Right atrium auricular region (tissue), 2 donors: ENCODE results near the gene C1orf105. TPM values are rescaled to one million over a fixed set of nuclear protein-coding genes. Genes with fewer than 3 reads are reported as not detected.

Source experiments
- DNase-seq: peaks from one replicate; pipeline ENCODE4 v3.0.0-alpha.2; 2019; ENCODE audit warnings: low spot score
- H3K27ac ChIP-seq, 2 donors: fragments of 200-600 bp; sonication (generic); 1 replicate in 1 of 2; 2 replicates in 1 of 2; pipeline ENCODE4 v1.5.1; 2016 to 2019
- H3K27me3 ChIP-seq, 2 donors: fragments of 200-600 bp; sonication (generic); one replicate each; pipeline versions ENCODE4 v1.5.1 to v1.6.0; 2017 to 2019
- H3K36me3 ChIP-seq: fragments of 200-600 bp; sonication (generic); one replicate; pipeline ENCODE4 v1.5.1; 2016
- H3K4me1 ChIP-seq, 2 donors: fragments of 200-600 bp; sonication (generic); one replicate each; pipeline versions ENCODE4 v1.5.1 to v1.6.0; 2017 to 2019
- H3K4me3 ChIP-seq, 2 donors: fragments of 200-600 bp; sonication (generic); 1 replicate in 1 of 2; 2 replicates in 1 of 2; pipeline ENCODE4 v1.5.1; 2017 to 2019; ENCODE audit warnings: mild to moderate bottlenecking in 1 of 2, moderate library complexity in 1 of 2
- H3K9me3 ChIP-seq, 2 donors: fragments of 200-600 bp; sonication (generic); one replicate each; pipeline ENCODE4 v1.5.1; 2019
- CTCF ChIP-seq, 2 donors: fragments of 200-600 bp; sonication (generic); IDR thresholded peaks; one replicate each; pipeline ENCODE4 v1.5.1; 2019; ENCODE audit warnings: antibody characterized with exemption in 2 of 2
- total RNA-seq, 2 donors: library from RNA; depleted of rRNA; stranded (reverse); fragments of >200 nt; gene quantifications; one replicate each; pipeline ENCODE4 v1.1.0, GENCODE V29; 2016

Gene C1orf105
- total RNA-seq, 2 donors from 2014 or later = 3.3 to 18.0 TPM

GRCh38 chr1:172383536-172383935, 36.9 kb upstream of the C1orf105 start:
- H3K27ac ChIP-seq = no peak overlapping the region
- H3K4me3 ChIP-seq = no peak overlapping the region
- no peak for TF ChIP-seq CTCF (IDR thresholded peaks at IDR 0.05)

GRCh38 chr1:172384656-172385055, 35.8 kb upstream of the C1orf105 start:
- DNase-seq = no peak

More at GRCh38 chr1:172383536-172383935, 36.9 kb upstream of the C1orf105 start:
- peaks cover 0 to 4% of the 10 kb centered on the region in 2 donors for H3K4me1 ChIP-seq
- no peaks in the 10 kb centered on the region for H3K27me3 ChIP-seq
- H3K36me3 ChIP-seq = no peaks in the 10 kb centered on the region
- DNase-seq = no peak
- no peaks in the 10 kb centered on the region for H3K9me3 ChIP-seq

GRCh38 chr1:172386046-172386445, 34.4 kb upstream of the C1orf105 start:
- no peaks in the 10 kb centered on the region for H3K36me3 ChIP-seq
- no peak overlapping the region for H3K4me3 ChIP-seq
- no peaks in the 10 kb centered on the region for H3K27me3 ChIP-seq
- TF ChIP-seq CTCF (IDR thresholded peaks at IDR 0.05) = no peak
- H3K4me1 ChIP-seq = peaks cover 0 to 15% of the 10 kb centered on the region in 2 donors
- H3K27ac ChIP-seq = no peak overlapping the region
- no peak for DNase-seq
- H3K9me3 ChIP-seq = no peaks in the 10 kb centered on the region

More at GRCh38 chr1:172384656-172385055, 35.8 kb upstream of the C1orf105 start:
- no peaks in the 10 kb centered on the region for H3K36me3 ChIP-seq
- H3K4me1 ChIP-seq = peaks cover 0 to 4% of the 10 kb centered on the region in 2 donors
- no peak for TF ChIP-seq CTCF (IDR thresholded peaks at IDR 0.05)
- no peak overlapping the region for H3K27ac ChIP-seq
- no peaks in the 10 kb centered on the region for H3K27me3 ChIP-seq
- H3K9me3 ChIP-seq = no peaks in the 10 kb centered on the region
- no peak overlapping the region for H3K4me3 ChIP-seq

DNA sequence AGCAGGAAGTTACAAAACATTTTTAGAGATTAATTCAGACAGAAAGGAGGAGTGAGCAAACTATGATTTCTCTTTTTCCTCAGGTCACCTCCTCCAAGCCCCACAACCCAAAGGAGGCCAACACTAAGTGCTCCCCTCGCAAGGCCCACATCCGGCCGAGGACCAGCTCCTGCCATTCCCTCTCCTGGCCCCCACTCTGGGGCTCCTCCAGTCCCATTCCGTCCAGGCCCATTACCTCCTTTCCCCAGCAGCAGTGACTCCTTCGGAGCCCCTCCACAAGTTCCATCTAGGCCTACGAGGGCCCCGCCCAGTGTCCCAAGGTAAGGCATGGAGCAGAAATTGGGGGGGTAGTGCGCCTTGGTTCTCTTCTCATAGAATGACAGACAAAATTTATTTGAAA, 32.0 kb upstream of the C1orf105 start:
- Histone ChIP-seq H3K4me3 (no peak overlapping the region), H3K27me3 (no peaks in the 10 kb centered on the region), H3K36me3 (no peaks in the 10 kb centered on the region), H3K27ac (no peak overlapping the region), H3K4me1 (peaks cover 0 to 15% of the 10 kb centered on the region in 2 donors), H3K9me3 (no peaks in the 10 kb centered on the region)
- no peak for DNase-seq
- TF ChIP-seq CTCF (IDR thresholded peaks at IDR 0.05) = no peak

GRCh38 chr1:172390301-172390682, 30.2 kb upstream of the C1orf105 start:
- no peak for TF ChIP-seq CTCF (IDR thresholded peaks at IDR 0.05)
- no peak for DNase-seq
- Histone ChIP-seq H3K27ac (no peak overlapping the region), H3K4me3 (no peak overlapping the region), H3K27me3 (no peaks in the 10 kb centered on the region), H3K9me3 (no peaks in the 10 kb centered on the region), H3K36me3 (no peaks in the 10 kb centered on the region), H3K4me1 (peaks cover 0 to 21% of the 10 kb centered on the region in 2 donors)
